HS-5 (cell line): ENCODE results near the gene MED13.
A peak's percentile ranks its signal among the peaks of the same experiment; 100 is the strongest.

Experiments used
- DNase-seq: peaks from one replicate; pipeline ENCODE4 v3.0.0-alpha.2; 2012; ENCODE audit warnings: low read depth

The MED13 gene

GRCh38 chr17:62064791-62065563, at the start of gene MED13:
Gene MED13 (minus strand): TSS chr17:62065278. CDS start chr17:62065205, 73 bp downstream.
- DNase-seq: peak; percentile 15

GRCh38 chr17:62112229-62112628, 47.2 kb upstream of the MED13 start:
- DNase-seq: no peak

- no peak for DNase-seq
Measured at GRCh38 chr17:62111562-62112171, 46.6 kb upstream of the MED13 start.

GRCh38 chr17:62110923-62111484, 45.9 kb upstream of the MED13 start:
- no peak for DNase-seq

- DNase-seq: no peak
Measured at GRCh38 chr17:62109924-62110323, 44.8 kb upstream of the MED13 start.

GRCh38 chr17:62109378-62109902, 44.4 kb upstream of the MED13 start:
- DNase-seq: peak; percentile 32

- DNase-seq: no peak
Measured at GRCh38 chr17:62105861-62106260, 40.8 kb upstream of the MED13 start.

- no peak for DNase-seq
Measured at GRCh38 chr17:62105357-62105756, 40.3 kb upstream of the MED13 start.

GRCh38 chr17:62101515-62101914, 36.4 kb upstream of the MED13 start:
- DNase-seq: no peak

GRCh38 chr17:62101090-62101489, 36.0 kb upstream of the MED13 start:
- no peak for DNase-seq

- DNase-seq: no peak
Measured at GRCh38 chr17:62100055-62100454, 35.0 kb upstream of the MED13 start.

GRCh38 chr17:62099532-62099931, 34.5 kb upstream of the MED13 start:
- DNase-seq: no peak

- DNase-seq: no peak
Measured at GRCh38 chr17:62098623-62099231, 33.6 kb upstream of the MED13 start.

GRCh38 chr17:62096401-62096670, 31.3 kb upstream of the MED13 start:
- no peak for DNase-seq

GRCh38 chr17:62094175-62094574, 29.1 kb upstream of the MED13 start:
- no peak for DNase-seq

- peak; percentile 76 for DNase-seq
Measured at GRCh38 chr17:62093188-62094155, 28.4 kb upstream of the MED13 start.

- DNase-seq: no peak
Measured at GRCh38 chr17:62092784-62093183, 27.7 kb upstream of the MED13 start.

- no peak for DNase-seq
Measured at GRCh38 chr17:62091804-62092203, 26.7 kb upstream of the MED13 start.

- no peak for DNase-seq
Measured at GRCh38 chr17:62090868-62091267, 25.8 kb upstream of the MED13 start.

- DNase-seq: no peak
Measured at GRCh38 chr17:62090021-62090824, 25.1 kb upstream of the MED13 start.

GRCh38 chr17:62089334-62089733, 24.3 kb upstream of the MED13 start:
- DNase-seq: no peak
